NCI-H82 treated with DMSO at 0.1 percent for 48 hours (cell line): Measurements from ENCODE around the gene CNTN2.

Experiments
- DNase-seq: peaks from one replicate; lab custom pipeline; 2025; ENCODE audit not compliant: unreplicated experiment; lab: John Stamatoyannopoulos, UW

The CNTN2 gene

DNA sequence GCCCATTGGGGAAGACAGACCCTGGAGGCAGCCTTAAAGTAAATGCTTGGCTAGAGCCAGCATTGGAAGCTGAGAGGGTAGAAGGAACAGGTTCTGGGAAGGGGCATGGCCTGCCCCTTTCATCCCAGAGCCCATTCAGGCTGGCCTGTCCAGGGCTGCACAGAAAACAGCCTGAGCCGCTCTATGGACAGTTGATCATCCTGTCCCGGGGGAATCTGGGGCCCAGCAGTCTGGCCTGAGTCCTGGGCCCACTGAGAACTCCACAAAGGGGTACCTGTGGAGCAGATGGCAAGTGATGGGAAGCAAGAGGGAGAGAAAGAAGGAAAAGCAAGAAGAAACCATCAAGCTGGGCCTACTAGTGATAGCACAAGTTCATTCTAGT lies 28.0 kb downstream of the CNTN2 start:
- no peak for DNase-seq

DNA sequence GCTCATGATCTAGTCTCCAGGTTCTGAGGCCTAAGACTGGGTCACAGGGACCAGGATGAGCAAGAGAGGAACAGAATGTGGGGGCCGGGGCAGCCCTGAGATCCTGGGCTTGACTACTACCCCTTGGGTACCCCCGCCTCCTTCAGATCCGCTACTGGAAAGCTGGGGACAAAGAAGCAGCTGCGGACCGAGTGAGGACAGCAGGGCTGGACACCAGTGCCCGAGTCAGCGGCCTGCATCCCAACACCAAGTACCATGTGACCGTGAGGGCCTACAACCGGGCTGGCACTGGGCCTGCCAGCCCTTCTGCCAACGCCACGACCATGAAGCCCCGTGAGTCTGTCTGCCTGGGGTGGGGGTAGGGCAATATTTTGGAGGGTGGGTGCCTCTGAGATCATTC lies 28.8 kb downstream of the CNTN2 start:
- no peak for DNase-seq

DNA sequence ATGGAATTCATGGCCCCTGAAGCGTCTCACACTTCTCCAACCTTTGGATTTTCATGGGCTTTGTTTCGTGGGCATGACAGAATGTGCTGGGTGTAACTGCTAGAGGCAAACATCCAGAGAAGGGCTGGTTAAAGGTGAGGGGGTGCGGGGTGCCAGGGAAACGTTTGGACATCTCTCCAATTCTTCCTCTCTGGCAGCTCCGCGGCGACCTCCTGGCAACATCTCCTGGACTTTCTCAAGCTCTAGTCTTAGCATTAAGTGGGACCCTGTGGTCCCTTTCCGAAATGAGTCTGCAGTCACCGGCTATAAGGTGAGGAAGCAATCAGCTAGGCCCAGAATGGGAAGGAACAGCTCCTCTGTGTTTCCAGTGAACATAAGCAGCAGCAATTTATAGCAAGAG lies 29.3 kb downstream of the CNTN2 start:
- no peak for DNase-seq

DNA sequence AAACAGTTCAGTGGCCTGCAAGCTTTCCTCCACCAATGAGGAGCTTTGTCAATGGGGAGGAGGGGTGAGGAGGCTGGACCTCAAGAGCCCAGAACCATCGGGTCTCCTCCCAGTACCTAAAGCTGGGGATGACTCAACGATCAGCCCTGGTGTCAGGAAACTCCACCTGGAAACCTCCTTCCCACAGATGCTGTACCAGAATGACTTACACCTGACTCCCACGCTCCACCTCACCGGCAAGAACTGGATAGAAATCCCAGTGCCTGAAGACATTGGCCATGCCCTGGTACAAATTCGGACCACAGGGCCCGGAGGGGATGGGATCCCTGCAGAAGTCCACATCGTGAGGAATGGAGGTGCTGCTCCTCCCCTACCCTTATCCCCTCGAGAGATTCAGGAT lies 29.9 kb downstream of the CNTN2 start:
- DNase-seq = no peak

DNA sequence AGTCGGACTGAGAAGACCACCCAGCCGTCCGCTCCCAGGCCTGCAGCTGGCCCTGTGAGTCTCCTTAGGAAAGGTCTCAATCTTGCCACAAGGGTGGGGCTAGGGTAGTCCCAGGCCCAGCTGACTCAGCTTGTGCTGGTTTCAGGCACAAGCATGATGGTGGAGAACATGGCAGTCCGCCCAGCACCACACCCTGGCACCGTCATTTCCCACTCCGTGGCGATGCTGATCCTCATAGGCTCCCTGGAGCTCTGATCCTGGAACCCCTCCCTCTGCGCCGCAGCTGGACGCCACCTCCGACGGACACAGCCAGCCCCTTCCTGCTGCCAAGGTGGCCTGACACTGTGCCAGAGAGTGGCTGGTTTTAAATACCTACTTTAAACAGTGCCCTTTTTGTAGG lies 30.5 kb downstream of the CNTN2 start:
- no peak for DNase-seq

DNA sequence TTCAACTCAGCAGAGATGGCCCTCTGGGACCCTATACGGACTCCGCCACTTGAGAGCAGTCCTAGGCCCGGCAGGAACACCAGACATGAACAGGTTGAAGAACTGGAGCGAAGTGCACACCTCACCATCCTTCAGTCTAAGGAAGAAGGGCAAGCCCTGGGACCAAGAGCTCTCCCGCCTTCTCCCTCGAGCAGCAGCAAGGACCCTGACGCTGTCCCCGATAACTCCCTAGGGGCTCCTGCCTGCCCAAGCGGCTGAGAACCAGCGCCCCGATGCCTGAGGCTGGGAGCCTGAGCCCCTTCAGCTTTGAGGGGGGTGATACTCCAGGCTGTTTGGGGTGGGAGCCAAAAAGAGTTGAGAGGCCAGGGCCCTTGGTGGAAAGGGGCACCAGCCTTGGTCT lies 31.1 kb downstream of the CNTN2 start:
- DNase-seq = no peak

DNA sequence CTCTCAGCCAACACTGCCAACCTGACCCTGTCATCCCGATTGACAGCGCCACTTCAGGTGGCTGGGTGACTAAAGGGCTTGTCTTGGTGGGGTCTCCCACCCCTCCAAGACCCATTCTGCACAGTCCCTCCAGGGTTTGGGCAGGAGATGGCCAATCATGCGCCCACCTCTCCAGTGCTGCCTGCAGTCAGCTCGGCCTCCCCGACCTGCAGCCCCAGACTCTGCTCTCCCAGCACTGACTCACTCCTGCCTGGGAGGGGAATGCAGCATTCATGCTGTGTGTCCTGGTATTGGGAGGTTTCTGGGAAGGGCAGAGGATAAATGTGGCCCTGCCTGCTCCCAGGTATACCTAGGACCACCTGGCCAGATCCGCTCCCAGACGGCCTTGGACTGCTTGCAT lies 31.5 kb downstream of the CNTN2 start:
- DNase-seq = no peak

DNA sequence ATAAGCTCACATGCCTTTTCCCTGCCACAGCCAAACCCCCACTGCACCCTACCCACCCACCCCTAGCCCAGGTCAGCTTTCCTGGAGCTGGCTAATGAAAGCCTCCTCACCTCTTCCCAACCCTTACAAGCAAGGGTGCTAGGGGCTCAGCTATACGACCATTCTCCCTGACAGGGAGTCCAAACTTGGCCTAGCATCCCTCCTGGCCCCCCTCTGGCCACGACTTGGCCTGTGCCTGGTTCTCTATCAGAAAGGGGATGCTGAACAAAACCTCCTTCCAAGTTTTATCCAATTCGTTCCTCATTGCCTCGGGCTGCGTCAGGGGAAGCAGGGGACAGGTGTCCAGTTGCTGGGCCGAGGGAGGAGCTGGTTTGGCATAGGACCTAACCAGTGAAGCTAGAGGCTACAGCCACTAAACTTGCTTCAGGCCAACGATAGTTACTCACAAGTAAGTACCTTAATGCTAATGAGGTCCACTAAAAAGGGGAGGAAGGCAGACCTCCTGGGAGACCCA lies 32.7 kb downstream of the CNTN2 start:
- no peak for DNase-seq

DNA sequence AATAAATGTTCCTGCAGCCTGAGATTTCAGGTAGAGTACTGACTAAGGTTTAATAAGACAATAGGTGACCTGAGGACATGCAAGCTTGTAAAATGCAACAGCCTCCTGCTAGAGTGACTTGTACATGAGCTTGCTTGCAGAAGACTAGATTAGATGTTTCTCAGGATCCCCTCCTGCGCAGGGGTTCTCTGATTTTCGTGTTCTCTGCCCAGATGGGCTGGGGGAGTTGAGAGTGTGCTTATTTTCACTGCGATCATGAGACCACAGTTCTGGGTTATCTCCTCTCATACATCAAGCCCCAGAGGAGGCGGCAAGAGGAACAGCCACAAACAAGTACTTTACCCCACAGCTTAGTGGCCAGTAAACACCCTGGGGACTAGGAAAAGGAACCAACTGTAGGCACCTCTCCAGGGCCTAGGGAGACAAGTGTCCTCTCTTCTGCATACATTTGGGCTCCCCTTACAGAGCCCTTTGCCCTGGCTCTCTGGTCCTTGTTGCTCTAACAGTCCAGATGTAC lies 33.3 kb downstream of the CNTN2 start:
- DNase-seq = no peak

DNA sequence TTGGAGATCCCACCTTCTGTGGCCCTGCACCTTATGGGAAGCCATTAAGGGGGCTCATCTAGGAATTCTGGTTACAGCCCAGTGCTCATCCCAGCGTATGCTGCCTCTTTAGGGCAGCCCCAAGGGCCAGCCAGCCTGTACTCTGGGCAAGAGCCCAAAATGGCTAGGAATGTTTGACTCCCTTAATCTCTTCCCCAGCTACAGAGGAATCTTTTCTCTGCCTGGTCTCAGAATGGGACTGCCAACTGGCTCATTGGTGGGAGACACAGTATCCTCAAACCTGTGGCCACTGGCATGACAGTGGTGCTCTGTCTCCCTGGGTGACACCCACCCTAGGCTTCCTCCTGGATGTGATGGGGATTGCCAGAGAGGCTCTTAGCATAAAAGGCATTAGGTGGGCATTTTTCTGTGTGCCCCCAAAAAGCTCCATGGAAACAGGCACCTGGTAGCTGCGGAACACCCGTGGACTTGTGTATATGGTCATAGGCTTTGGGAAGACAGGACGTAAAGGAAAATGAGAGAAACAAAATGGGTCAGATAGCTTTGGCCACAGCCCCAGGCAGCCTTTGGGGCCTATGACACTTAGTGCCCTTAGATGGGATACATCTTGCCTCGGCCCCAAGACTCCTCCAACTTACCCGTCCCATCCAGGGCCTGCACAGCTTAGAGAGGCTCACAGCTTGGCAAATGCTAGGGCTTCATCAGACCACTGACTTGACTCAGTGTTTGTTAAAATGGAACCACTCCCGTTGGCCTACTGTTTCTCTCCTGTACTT lies 34.3 kb downstream of the CNTN2 start:
- DNase-seq = no peak

DNA sequence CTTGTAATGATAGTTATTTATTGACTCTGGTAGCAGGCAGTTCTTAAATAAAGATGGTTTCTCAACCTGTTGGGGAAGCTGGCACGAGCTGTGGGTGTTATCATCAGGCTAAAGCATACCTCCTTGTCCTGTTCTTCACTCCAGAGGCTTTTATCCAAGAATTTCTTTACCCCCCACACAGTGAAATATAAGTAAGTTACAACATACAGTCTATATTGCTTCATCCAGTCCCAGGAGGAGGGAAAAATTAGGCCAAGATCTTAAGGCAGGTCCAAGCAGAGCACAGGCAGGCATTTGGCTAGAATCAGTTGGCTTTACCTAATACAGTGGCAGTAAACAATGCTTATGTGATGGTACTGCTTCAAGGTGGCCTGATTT lies 34.9 kb downstream of the CNTN2 start:
- no peak for DNase-seq

DNA sequence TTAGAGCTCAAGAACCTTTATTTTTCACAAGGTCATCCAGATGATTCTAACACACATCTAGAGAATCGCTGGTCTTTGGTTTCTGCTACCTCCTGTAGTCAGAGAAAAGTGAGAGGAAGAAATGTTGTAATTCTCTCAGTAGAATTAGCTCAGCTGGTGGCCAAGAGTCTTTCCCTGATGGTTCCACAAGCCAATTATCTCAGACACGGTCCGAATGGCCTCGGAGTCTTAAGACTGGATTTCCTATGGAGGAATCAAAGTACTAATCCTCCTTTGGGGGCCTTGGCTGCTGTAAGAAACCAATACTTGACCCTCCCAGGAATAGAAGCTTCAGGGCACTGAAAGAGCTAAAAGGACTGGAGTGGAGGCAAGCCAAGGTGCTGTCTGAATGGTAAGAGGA lies 39.4 kb downstream of the CNTN2 start:
- DNase-seq = peak; percentile 71

DNA sequence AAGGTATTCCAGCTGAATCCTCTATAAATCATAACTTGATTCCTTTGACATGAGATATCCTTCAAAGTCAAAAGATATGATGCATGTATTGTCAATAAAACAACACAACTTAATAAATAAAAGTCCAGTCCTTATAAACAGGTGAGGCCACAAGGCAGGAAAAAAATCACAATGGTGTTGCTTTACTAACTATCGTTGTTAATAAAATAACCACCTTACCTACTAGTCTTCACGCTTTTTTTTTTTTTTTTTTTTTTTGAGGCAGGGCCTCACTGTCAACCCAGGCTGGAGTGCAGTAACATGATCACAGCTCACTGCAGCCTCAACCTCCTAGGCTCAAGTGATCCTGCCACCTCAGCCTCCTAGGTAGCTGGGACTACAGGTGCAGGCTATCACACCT lies 41.3 kb downstream of the CNTN2 start, which contains the start of gene TMEM81:
Gene TMEM81, minus strand, starts transcription at position 101 of the 400 bp plus-strand sequence. CDS start 140 bp downstream, outside the sequence.
- DNase-seq = no peak

DNA sequence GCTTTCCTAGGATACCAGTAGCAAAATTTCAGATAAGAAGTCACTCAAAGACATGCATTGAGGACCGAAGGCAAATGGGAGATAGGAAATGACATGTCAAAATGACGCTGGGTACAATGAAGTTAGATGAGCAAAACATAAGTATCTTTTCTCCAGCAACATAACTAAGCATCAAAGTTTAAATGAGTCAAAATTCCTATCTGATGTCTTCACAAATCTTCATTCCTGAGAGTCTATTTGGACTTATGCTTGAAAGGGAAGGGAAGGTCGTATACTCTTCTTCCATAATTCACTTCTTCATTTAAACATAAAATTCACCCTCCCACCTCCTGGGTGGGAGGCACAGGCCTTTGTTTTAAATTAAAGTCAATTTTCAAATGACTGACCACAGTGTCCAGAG lies 45.3 kb downstream of the CNTN2 start:
- no peak for DNase-seq

DNA sequence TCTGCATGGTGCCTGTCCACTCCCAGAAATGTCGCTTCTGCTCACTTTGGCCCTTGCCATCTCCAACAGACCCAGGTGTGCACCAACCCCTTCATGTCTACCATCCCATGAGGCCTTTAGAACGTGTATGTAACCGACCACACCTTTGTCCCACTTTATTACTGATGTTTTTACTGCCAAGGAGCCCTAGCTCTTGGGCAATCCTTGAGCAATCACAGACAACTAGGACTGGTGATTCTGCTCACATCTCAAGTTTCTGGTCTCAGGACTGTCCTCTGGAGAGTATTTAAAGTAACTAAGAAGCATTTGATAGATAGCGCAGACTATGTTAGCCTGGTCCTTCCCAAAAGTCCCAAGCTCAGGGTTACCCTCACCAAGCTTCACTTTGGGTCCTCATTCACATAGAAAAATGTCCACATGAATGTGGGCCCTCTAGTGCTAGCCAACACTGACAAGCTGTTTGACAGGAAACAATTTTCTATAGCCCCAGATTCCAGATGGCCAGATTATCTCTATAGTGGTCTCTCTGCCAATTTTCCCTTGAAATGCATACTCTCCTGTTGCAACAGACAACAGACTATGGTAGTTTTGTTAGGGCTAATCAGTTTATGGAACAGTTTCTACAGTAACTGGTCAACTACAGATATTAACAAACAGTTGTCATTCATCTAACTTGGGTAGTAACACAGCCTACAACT lies 48.2 kb downstream of the CNTN2 start:
- DNase-seq = no peak

DNA sequence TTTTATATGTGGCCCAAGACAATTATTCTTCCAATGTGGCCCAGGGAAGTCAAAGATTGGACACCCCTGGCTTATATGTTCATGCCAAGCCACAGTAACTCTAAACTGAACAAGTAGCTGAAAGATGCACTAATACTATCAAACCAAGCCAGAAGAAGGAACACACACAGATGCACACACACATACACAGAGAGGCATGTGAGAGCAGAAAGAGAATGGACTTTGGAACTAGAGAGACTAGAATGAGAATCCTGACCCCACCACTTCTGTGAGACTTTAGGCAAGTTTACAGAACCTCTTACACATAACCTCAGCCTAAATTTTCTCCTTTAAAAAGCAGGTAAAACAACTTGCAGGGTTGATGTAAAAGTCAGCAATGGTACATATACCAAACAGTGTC lies 52.4 kb downstream of the CNTN2 start:
- DNase-seq = no peak

DNA sequence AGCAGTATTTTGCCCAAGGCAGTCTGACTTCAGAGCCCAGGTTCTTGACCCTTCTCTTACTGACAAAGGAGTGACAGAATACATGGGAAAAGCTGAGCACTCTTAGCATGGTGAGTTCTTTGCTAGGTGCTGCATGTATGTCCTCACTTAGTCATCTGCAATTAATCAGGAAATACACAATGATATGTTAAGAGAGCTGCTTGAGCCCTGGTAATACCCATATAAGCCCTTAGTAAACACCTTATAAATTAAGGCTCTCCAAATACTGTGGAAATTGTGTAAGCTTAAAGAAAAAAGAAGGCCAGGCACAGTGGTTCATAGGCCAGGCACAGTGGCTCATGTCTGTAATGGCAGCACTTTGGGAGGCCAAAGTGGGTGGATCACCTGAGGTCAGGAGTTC lies 55.2 kb downstream of the CNTN2 start:
- no peak for DNase-seq

DNA sequence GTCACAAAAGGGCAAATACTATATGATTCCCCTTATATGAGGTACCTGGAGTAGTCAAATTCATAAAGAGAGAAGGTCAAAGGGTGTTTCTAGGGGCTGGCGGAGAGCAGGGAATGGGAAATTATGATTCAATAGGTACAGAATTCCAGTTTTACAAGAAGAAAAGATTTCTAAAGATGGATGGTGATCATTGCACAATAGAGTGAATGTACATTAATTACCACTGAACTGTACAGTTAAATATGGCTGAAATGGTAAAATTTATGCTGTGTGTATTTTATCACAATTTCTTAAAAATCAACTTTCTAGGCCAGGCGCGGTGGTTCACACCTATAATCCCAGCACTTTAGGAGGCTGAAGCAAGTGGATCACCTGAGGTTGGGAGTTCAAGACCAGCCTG lies 59.4 kb downstream of the CNTN2 start:
- DNase-seq = no peak

DNA sequence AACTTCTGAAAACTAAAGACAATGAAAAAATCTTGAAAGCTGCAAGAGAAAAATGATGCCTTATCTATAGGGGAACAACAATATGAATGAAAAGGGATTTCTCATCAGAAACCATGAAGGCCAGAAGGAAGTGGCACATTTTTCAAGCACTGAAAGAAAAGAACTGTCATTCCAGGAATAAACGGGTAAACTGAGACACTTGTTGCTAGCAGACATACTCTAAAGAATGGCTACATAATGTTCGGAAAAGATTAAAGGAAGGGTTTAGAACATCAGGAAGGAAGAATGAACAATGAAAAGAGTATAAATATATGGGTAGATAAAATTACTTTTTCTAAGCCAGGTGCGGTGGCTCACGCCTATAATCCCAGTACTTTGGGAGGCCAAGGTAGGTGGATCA lies 64.3 kb downstream of the CNTN2 start:
- no peak for DNase-seq

DNA sequence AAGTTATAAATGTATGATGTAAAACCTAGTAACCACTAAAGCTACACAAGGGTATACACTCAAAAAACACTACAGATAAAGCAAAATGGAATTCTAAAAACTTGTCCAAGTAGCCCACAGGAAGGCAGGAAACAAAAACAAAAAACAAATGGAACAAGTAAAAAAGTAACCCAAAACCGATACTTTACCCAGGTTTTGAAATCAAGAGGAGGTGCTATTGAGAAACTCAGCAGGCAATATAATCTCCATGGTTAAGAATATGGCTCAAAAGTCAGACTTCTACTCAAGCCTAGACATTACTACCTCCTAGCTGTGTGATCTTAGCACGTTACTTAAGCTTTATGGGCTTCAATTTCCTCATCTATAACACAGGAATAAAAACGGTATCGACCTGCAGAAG lies 65.5 kb downstream of the CNTN2 start:
- no peak for DNase-seq

DNA sequence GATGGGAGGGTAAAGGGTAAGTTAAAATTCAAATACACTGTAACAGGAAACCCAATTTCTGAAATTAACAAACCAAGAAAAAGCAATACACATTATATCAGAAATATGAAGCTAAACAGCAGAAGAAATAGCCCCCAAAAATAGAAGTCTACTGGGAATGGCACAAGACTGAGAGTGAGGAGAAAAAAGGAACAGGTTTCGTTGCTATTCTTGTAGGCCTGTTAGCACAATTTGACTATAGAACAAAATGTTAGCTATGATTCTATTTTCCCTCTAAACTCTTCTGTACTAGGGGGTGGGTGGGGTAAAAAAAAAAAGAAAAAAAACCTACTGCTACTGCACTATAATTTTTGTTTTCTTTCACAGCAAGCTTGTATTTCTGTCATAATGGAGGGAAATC lies 66.3 kb downstream of the CNTN2 start:
- DNase-seq = no peak

DNA sequence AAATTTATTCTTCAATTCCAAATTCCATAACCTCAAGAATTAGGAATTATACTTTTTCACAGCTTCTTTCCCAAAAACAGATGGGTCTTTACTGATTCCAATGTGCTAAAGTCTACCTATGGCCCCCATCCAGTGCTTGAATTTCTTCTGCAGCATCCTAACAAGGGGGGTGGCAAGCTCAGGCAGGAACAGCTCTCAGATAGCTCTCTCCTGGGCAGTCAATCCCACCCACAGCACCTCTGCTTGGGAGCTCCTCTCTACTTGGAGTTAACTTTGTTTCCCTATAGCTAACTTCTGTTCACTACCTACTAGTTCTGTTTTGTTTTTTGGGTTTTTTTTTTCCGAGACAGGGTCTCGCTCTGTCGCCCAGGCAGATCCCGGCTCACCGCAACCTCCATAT lies 66.7 kb downstream of the CNTN2 start:
- no peak for DNase-seq
